ENCODE measurements around the gene PTPN18. TPM values are rescaled to one million over a fixed set of nuclear protein-coding genes. Genes with fewer than 3 reads are reported as not detected.

PTPN18 gene
- total and polyA plus RNA-seq, 2 of the 4 experiments (the other 2 are of a cell fraction): 9.7 to 15.5 TPM

DNA sequence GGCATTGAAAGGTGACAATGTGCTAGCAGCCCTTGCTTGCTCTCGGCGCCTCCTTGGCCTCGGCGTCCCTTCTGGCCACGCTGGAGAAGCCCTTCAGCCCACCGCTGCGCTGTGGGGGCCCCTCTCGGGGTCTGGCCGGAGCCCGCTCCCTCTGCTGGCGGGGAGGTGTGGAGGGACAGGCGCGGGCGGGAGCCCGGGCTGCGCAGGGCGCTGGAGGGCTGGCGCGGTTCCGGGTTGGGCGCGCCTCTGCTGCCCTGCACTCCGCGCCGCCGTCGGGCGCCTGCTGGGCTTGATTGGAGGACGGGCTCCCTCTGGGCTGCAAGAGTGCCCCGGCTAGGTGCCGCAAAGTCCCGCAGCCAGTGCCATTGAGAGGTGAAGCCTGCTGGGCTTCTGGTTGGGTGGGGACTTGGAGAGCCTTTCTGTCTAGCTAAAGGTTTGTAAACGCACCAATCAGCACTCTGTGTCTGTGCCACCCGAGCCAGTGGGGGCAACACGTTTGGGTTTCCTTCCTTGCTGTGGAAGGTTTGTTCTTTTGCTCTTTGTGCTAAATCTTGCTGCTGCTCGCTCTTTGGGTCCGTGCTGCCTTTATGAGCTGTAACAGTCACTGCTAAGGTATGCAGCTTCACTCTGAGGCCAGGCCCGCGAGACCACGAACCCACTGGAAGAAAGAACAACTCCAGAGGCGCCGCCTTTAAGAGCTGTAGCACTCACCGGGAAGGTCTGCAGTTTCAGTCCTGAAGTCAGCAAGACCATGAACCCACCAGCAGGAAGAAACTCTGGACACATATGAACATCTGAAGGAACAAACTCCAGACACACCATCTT lies 27.9 kb upstream of the PTPN18 start:
- Histone ChIP-seq H3K9me1 (ENCODE audit: insufficient read depth, low read length) (no peaks in the 10 kb centered on the region), H3K18ac (ENCODE audit: low read depth, low read length) (no peak overlapping the region), H3K14ac (replicated peaks; ENCODE audit: low read depth, low read length) (0 out of 2 replicates have a peak overlapping the region, but pooled peaks have one; percentile 37), H2AK5ac (ENCODE audit: low read depth, low read length) (no peak overlapping the region), H2AK9ac (replicated peaks; ENCODE audit: low read depth, low read length, poor library complexity) (peak overlapping the region; percentile 16), H3K4me3 (ENCODE audit: insufficient read depth, low read depth, low read length) (no peak overlapping the region), H3K79me1 (ENCODE audit: low read depth in 1 of 2, low read length in 2 of 2) (no peaks in the 10 kb centered on the region), H3K4ac (ENCODE audit: low read depth, low read length) (peak overlapping the region; percentile 40; the same call in 1 of the 2 replicates), H3K36me3 (ENCODE audit: control insufficient read depth, insufficient read depth, low read length) (no peaks in the 10 kb centered on the region), H4K91ac (ENCODE audit: insufficient read depth, low read depth, low read length) (no peak overlapping the region), H4K5ac (ENCODE audit: low read depth, low read length) (no peak overlapping the region; the same call in 1 of the 2 replicates), H2BK15ac (ENCODE audit: low read depth, low read length) (no peak overlapping the region), H3K56ac (ENCODE audit: extremely low read depth, insufficient read depth, low read length) (no peak overlapping the region), H2AFZ (replicated peaks; ENCODE audit: low read length, poor library complexity) (peak overlapping the region; percentile 84), H3K23ac (ENCODE audit: low read depth, low read length) (no peak overlapping the region), H2BK120ac (ENCODE audit: low read depth, low read length) (peak overlapping the region; percentile 23; the same call in 1 of the 2 replicates), H3K4me2 (ENCODE audit: low read depth, low read length) (no peak overlapping the region), H3K27ac (ENCODE audit: insufficient read depth, low read length) (no peak overlapping the region), H4K8ac (ENCODE audit: low read depth in 2 of 2, low read length in 2 of 2) (peak overlapping the region in 1 of 2 experiments; percentile 74; a peak in 2 of 4 replicates), H3K9ac (ENCODE audit: low read depth, low read length) (no peak overlapping the region), H3K4me1 (ENCODE audit: control insufficient read depth, insufficient read depth, low read length) (0 out of 2 replicates have a peak, but pooled peaks cover 2% of the 10 kb centered on the region), H3K9me3 (ENCODE audit: control insufficient read depth, insufficient read depth, low read length) (no peaks in the 10 kb centered on the region), H4K20me1 (ENCODE audit: insufficient read depth, low read length) (no peaks in the 10 kb centered on the region), H2BK5ac (ENCODE audit: low read depth, low read length, poor library complexity, severe bottlenecking) (no peak overlapping the region), H2BK20ac (ENCODE audit: low read depth, low read length) (0 out of 2 replicates have a peak overlapping the region, but pooled peaks have one; percentile 3), H3K27me3 (ENCODE audit: control insufficient read depth, insufficient read depth, low read length) (peaks cover 7% of the 10 kb centered on the region)
- BruUV-seq (replicated peaks): no TSS peak
- ATAC-seq (ENCODE audit: low read depth): peak; percentile 76
- dilution Hi-C loops (cut with HindIII; ENCODE audit: low sequenced_read_pairs, unreplicated experiment) (no loop called here), intact Hi-C loops (cut with micrococcal nuclease) (no loop called here), in situ Hi-C loops (cut with MboI; ENCODE audit: low sequenced_read_pairs) (no loop called here)
- ChIA-PET CTCF (no interaction called here), POLR2A (ENCODE audit: unreplicated experiment) (interaction anchor here (0.7 kb wide), 1 partner anchor 349 kb away, joined by 3 read pairs; the partner anchor contains the start of gene RAB6C)
- DNase-seq: peak; percentile 71
- TF ChIP-seq MAZ (IDR thresholded peaks at IDR 0.05; ENCODE audit: borderline replicate concordance, low read depth, low read length) (no peak), BHLHE40 (IDR thresholded peaks at IDR 0.05; ENCODE audit: low read depth, low read length) (no peak), RAD21 (IDR thresholded peaks at IDR 0.05; ENCODE audit: low read length) (no peak), POLR2A (IDR thresholded peaks at IDR 0.05; ENCODE audit: low read depth, low read length) (no peak), MAFK (IDR thresholded peaks at IDR 0.05; ENCODE audit: low read depth, low read length) (no peak), RFX5 (IDR thresholded peaks at IDR 0.05; ENCODE audit: low read depth, low read length) (no peak), MXI1 (IDR thresholded peaks at IDR 0.05; ENCODE audit: borderline replicate concordance, low read depth, low read length) (no peak), CEBPB (IDR thresholded peaks at IDR 0.05; ENCODE audit: low read depth, low read length) (no peak), CHD1 (IDR thresholded peaks at IDR 0.05; ENCODE audit: low read depth, low read length) (no peak)
- TF ChIP-seq, protein P1, sequence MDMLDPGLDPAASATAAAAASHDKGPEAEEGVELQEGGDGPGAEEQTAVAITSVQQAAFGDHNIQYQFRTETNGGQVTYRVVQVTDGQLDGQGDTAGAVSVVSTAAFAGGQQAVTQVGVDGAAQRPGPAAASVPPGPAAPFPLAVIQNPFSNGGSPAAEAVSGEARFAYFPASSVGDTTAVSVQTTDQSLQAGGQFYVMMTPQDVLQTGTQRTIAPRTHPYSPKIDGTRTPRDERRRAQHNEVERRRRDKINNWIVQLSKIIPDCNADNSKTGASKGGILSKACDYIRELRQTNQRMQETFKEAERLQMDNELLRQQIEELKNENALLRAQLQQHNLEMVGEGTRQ (IDR thresholded peaks at IDR 0.05; ENCODE audit: low read depth, low read length): no peak
- TF ChIP-seq, protein P2, sequence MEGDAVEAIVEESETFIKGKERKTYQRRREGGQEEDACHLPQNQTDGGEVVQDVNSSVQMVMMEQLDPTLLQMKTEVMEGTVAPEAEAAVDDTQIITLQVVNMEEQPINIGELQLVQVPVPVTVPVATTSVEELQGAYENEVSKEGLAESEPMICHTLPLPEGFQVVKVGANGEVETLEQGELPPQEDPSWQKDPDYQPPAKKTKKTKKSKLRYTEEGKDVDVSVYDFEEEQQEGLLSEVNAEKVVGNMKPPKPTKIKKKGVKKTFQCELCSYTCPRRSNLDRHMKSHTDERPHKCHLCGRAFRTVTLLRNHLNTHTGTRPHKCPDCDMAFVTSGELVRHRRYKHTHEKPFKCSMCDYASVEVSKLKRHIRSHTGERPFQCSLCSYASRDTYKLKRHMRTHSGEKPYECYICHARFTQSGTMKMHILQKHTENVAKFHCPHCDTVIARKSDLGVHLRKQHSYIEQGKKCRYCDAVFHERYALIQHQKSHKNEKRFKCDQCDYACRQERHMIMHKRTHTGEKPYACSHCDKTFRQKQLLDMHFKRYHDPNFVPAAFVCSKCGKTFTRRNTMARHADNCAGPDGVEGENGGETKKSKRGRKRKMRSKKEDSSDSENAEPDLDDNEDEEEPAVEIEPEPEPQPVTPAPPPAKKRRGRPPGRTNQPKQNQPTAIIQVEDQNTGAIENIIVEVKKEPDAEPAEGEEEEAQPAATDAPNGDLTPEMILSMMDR (conservative IDR thresholded peaks at IDR 0.05; ENCODE audit: low read depth, low read length): no peak
- 26% methylated on average over 4 of the region's 43 CpGs; no CpG with 5 or more reads in 1 of the 2 experiments for WGBS, 2 experiments (ENCODE audit: extremely low coverage in 2 of 2, insufficient read length in 1 of 2)

Measured in IMR-90 (cell line).